GM15510 (cell line): Measurements from ENCODE around the gene ABCG1.

Source experiments
- POLR2A ChIP-seq: IDR thresholded peaks from 3 replicates; pipeline ENCODE4 v1.6.1; 2011; ENCODE audit warnings: borderline replicate concordance; ENCODE audit not compliant: insufficient read length; ENCODE audit errors: extremely low read depth

The ABCG1 gene

GRCh38 chr21:42203321-42203720 is 15.6 kb upstream of the ABCG1 start:
- no peak for TF ChIP-seq POLR2A

GRCh38 chr21:42203936-42204335 is 15.0 kb upstream of the ABCG1 start:
- no peak for TF ChIP-seq POLR2A

GRCh38 chr21:42207426-42207825 is 11.5 kb upstream of the ABCG1 start:
- no peak for TF ChIP-seq POLR2A

GRCh38 chr21:42208036-42208435 is 10.9 kb upstream of the ABCG1 start:
- TF ChIP-seq POLR2A: no peak

- TF ChIP-seq POLR2A: no peak
Measured at GRCh38 chr21:42208801-42209490, 10.0 kb upstream of the ABCG1 start.

- no peak for TF ChIP-seq POLR2A
Measured at GRCh38 chr21:42209801-42210479, 9.0 kb upstream of the ABCG1 start.

- TF ChIP-seq POLR2A: no peak
Measured at GRCh38 chr21:42212266-42212665, 6.7 kb upstream of the ABCG1 start.

GRCh38 chr21:42213082-42213774 is 5.7 kb upstream of the ABCG1 start:
- TF ChIP-seq POLR2A: no peak

GRCh38 chr21:42214081-42214750 is 4.7 kb upstream of the ABCG1 start:
- TF ChIP-seq POLR2A: no peak

GRCh38 chr21:42214921-42215320 is 4.0 kb upstream of the ABCG1 start:
- no peak for TF ChIP-seq POLR2A

- no peak for TF ChIP-seq POLR2A
Measured at GRCh38 chr21:42215942-42216725, 2.8 kb upstream of the ABCG1 start.

GRCh38 chr21:42216726-42217572 is 2.0 kb upstream of the ABCG1 start:
- no peak for TF ChIP-seq POLR2A

- no peak for TF ChIP-seq POLR2A
Measured at GRCh38 chr21:42219606-42220137, 732 bp downstream of the ABCG1 start.
